ENCODE results near the gene IGLL5. TPM values are rescaled to one million over a fixed set of nuclear protein-coding genes. Genes with fewer than 3 reads are reported as not detected.

Gene IGLL5
- total RNA-seq, 1 donor from 2014 or later = 0.47 TPM

DNA sequence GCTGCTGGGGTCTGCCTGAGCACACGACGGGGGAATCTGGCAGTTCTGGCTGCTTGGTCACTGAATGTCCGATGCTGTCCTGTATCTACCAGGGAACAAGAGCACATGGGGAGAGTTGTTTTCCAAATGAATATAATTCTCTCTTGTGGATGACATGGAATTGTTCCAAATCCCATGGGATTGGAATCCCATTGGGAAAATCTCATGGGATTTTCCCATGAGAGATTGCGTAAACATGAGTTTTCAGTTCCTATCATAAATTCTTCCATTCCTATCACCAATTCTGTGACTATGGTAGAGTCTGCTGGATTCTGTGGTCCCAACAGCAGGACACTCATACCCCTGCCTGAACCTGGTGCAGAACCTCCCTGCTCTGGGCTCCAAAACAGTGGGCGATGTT, 35.6 kb upstream of the IGLL5 start:
- H3K27ac ChIP-seq (replicated peaks) = no peak overlapping the region
- H3K4me3 ChIP-seq = no peak overlapping the region
- H3K9me3 ChIP-seq (replicated peaks) = no peaks in the 10 kb centered on the region
- no peaks in the 10 kb centered on the region for H3K4me1 ChIP-seq
- intact Hi-C loops (cut with micrococcal nuclease) = no loop called here
- no peak for DNase-seq
- no peaks in the 10 kb centered on the region for H3K36me3 ChIP-seq
- peaks cover 91% of the 10 kb centered on the region for H3K27me3 ChIP-seq (ENCODE audit: low read depth)
- no peak for TF ChIP-seq CTCF (IDR thresholded peaks at IDR 0.05; ENCODE audit: borderline replicate concordance)

GRCh38 chr22:22853713-22854112, 33.9 kb upstream of the IGLL5 start:
- intact Hi-C loops (cut with micrococcal nuclease) = no loop called here
- Histone ChIP-seq H3K4me3 (no peak overlapping the region), H3K27ac (replicated peaks) (no peak overlapping the region), H3K27me3 (ENCODE audit: low read depth) (peaks cover 95% of the 10 kb centered on the region), H3K4me1 (no peaks in the 10 kb centered on the region), H3K36me3 (no peaks in the 10 kb centered on the region), H3K9me3 (replicated peaks) (no peaks in the 10 kb centered on the region)
- TF ChIP-seq CTCF (IDR thresholded peaks at IDR 0.05; ENCODE audit: borderline replicate concordance) = no peak
- DNase-seq = no peak

GRCh38 chr22:22854466-22854865, 33.1 kb upstream of the IGLL5 start:
- TF ChIP-seq CTCF (IDR thresholded peaks at IDR 0.05; ENCODE audit: borderline replicate concordance) = no peak
- Histone ChIP-seq H3K27ac (replicated peaks) (no peak overlapping the region), H3K9me3 (replicated peaks) (no peaks in the 10 kb centered on the region), H3K4me1 (no peaks in the 10 kb centered on the region), H3K36me3 (no peaks in the 10 kb centered on the region), H3K27me3 (ENCODE audit: low read depth) (peaks cover 98% of the 10 kb centered on the region), H3K4me3 (no peak overlapping the region)
- DNase-seq = no peak
- intact Hi-C loops (cut with micrococcal nuclease) = no loop called here

- no peak for DNase-seq
- no peaks in the 10 kb centered on the region for H3K4me1 ChIP-seq
- no peaks in the 10 kb centered on the region for H3K9me3 ChIP-seq (replicated peaks)
- H3K27ac ChIP-seq (replicated peaks) = no peak overlapping the region
- H3K4me3 ChIP-seq = no peak overlapping the region
- peaks cover 97% of the 10 kb centered on the region for H3K27me3 ChIP-seq (ENCODE audit: low read depth)
- TF ChIP-seq CTCF (IDR thresholded peaks at IDR 0.05; ENCODE audit: borderline replicate concordance) = no peak
- intact Hi-C loops (cut with micrococcal nuclease) = no loop called here
- H3K36me3 ChIP-seq = no peaks in the 10 kb centered on the region
Measured at GRCh38 chr22:22855085-22855484, 32.5 kb upstream of the IGLL5 start.

GRCh38 chr22:22855617-22856308, 31.9 kb upstream of the IGLL5 start:
- Histone ChIP-seq H3K27me3 (ENCODE audit: low read depth) (peaks cover 90% of the 10 kb centered on the region), H3K27ac (replicated peaks) (no peak overlapping the region), H3K4me1 (no peaks in the 10 kb centered on the region), H3K4me3 (no peak overlapping the region), H3K36me3 (no peaks in the 10 kb centered on the region), H3K9me3 (replicated peaks) (no peaks in the 10 kb centered on the region)
- intact Hi-C loops (cut with micrococcal nuclease) = no loop called here
- DNase-seq = no peak
- peak; percentile 53 for TF ChIP-seq CTCF (IDR thresholded peaks at IDR 0.05; ENCODE audit: borderline replicate concordance)
